Measurements from ENCODE around the gene GPR39. TPM values are rescaled to one million over a fixed set of nuclear protein-coding genes. Genes with fewer than 3 reads are reported as not detected.
A peak's percentile ranks its signal among the peaks of the same experiment; 100 is the strongest.

Gene GPR39
- total and polyA plus RNA-seq, 2 donors = 0.09 to 1.0 TPM

- 79% methylated on average over 4 of the region's 4 CpGs for WGBS
- Histone ChIP-seq H3K4me1 (ENCODE audit: control insufficient read depth in 2 of 2, insufficient read depth in 2 of 2, low read length in 2 of 2) (no peaks in the 10 kb centered on the region), H3K27ac (ENCODE audit: low read depth in 1 of 2, low read length in 1 of 2) (no peak overlapping the region), H3K27me3 (ENCODE audit: control insufficient read depth in 2 of 2, insufficient read depth in 1 of 2, low read length in 1 of 2) (no peaks in the 10 kb centered on the region), H3K4me3 (ENCODE audit: low read length in 2 of 2) (no peak overlapping the region), H3K9me3 (ENCODE audit: control insufficient read depth in 2 of 2, insufficient read depth in 1 of 2, low read length in 1 of 2) (no peaks in the 10 kb centered on the region), H3K36me3 (ENCODE audit: control insufficient read depth in 2 of 2, insufficient read depth in 2 of 2, low read length in 1 of 2) (no peaks in the 10 kb centered on the region)
- peak in 2 of 9 donors; percentile 8 for DNase-seq (ENCODE audit: low read depth in 6 of 9, low spot score in 9 of 9)
Observed at GRCh38 chr2:132448771-132449170, 32.2 kb downstream of the GPR39 start.

GRCh38 chr2:132449868-132450267 lies 33.3 kb downstream of the GPR39 start:
- Histone ChIP-seq H3K4me3 (ENCODE audit: low read length in 2 of 2) (no peak overlapping the region), H3K9me3 (ENCODE audit: control insufficient read depth in 2 of 2, insufficient read depth in 1 of 2, low read length in 1 of 2) (no peaks in the 10 kb centered on the region), H3K36me3 (ENCODE audit: control insufficient read depth in 2 of 2, insufficient read depth in 2 of 2, low read length in 1 of 2) (no peaks in the 10 kb centered on the region), H3K27me3 (ENCODE audit: control insufficient read depth in 2 of 2, insufficient read depth in 1 of 2, low read length in 1 of 2) (no peaks in the 10 kb centered on the region), H3K27ac (ENCODE audit: low read depth in 1 of 2, low read length in 1 of 2) (no peak overlapping the region), H3K4me1 (ENCODE audit: control insufficient read depth in 2 of 2, insufficient read depth in 2 of 2, low read length in 2 of 2) (no peaks in the 10 kb centered on the region)
- 92% methylated on average over 1 of the region's 1 CpG for WGBS
- no peak for DNase-seq (ENCODE audit: low read depth in 6 of 9, low spot score in 9 of 9)

- no peaks in the 10 kb centered on the region for H3K27me3 ChIP-seq (ENCODE audit: control insufficient read depth in 2 of 2, insufficient read depth in 1 of 2, low read length in 1 of 2)
- DNase-seq (ENCODE audit: low read depth in 6 of 9, low spot score in 9 of 9) = no peak
- no peaks in the 10 kb centered on the region for H3K4me1 ChIP-seq (ENCODE audit: control insufficient read depth in 2 of 2, insufficient read depth in 2 of 2, low read length in 2 of 2)
- WGBS = 75% methylated on average over 4 of the region's 4 CpGs
- H3K9me3 ChIP-seq (ENCODE audit: control insufficient read depth in 2 of 2, insufficient read depth in 1 of 2, low read length in 1 of 2) = no peaks in the 10 kb centered on the region
- no peaks in the 10 kb centered on the region for H3K36me3 ChIP-seq (ENCODE audit: control insufficient read depth in 2 of 2, insufficient read depth in 2 of 2, low read length in 1 of 2)
- H3K4me3 ChIP-seq (ENCODE audit: low read length in 2 of 2) = no peak overlapping the region
- H3K27ac ChIP-seq (ENCODE audit: low read depth in 1 of 2, low read length in 1 of 2) = no peak overlapping the region
Observed at GRCh38 chr2:132460781-132461180, 44.2 kb downstream of the GPR39 start.

GRCh38 chr2:132462236-132462635 lies 45.6 kb downstream of the GPR39 start:
- WGBS = 20% methylated on average over 1 of the region's 1 CpG
- no peak for DNase-seq (ENCODE audit: low read depth in 6 of 9, low spot score in 9 of 9)
- Histone ChIP-seq H3K27me3 (ENCODE audit: control insufficient read depth in 2 of 2, insufficient read depth in 1 of 2, low read length in 1 of 2) (no peaks in the 10 kb centered on the region), H3K27ac (ENCODE audit: low read depth in 1 of 2, low read length in 1 of 2) (no peak overlapping the region), H3K4me3 (ENCODE audit: low read length in 2 of 2) (no peak overlapping the region), H3K4me1 (ENCODE audit: control insufficient read depth in 2 of 2, insufficient read depth in 2 of 2, low read length in 2 of 2) (no peaks in the 10 kb centered on the region), H3K36me3 (ENCODE audit: control insufficient read depth in 2 of 2, insufficient read depth in 2 of 2, low read length in 1 of 2) (no peaks in the 10 kb centered on the region), H3K9me3 (ENCODE audit: control insufficient read depth in 2 of 2, insufficient read depth in 1 of 2, low read length in 1 of 2) (peaks cover 0 to 5% of the 10 kb centered on the region in 2 donors)

- DNase-seq (ENCODE audit: low read depth in 6 of 9, low spot score in 9 of 9) = no peak
- 86% methylated on average over 4 of the region's 4 CpGs for WGBS
Observed at GRCh38 chr2:132463719-132464118, 47.1 kb downstream of the GPR39 start.

GRCh38 chr2:132465917-132466316 lies 49.3 kb downstream of the GPR39 start:
- Histone ChIP-seq H3K27ac (ENCODE audit: low read depth in 1 of 2, low read length in 1 of 2) (no peak overlapping the region), H3K4me1 (ENCODE audit: control insufficient read depth in 2 of 2, insufficient read depth in 2 of 2, low read length in 2 of 2) (no peaks in the 10 kb centered on the region), H3K27me3 (ENCODE audit: control insufficient read depth in 2 of 2, insufficient read depth in 1 of 2, low read length in 1 of 2) (no peaks in the 10 kb centered on the region), H3K9me3 (ENCODE audit: control insufficient read depth in 2 of 2, insufficient read depth in 1 of 2, low read length in 1 of 2) (peaks cover 0 to 19% of the 10 kb centered on the region in 2 donors), H3K4me3 (ENCODE audit: low read length in 2 of 2) (no peak overlapping the region), H3K36me3 (ENCODE audit: control insufficient read depth in 2 of 2, insufficient read depth in 2 of 2, low read length in 1 of 2) (no peaks in the 10 kb centered on the region)
- no peak for DNase-seq (ENCODE audit: low read depth in 6 of 9, low spot score in 9 of 9)
- 81% methylated on average over 1 of the region's 1 CpG for WGBS

More at GRCh38 chr2:132463719-132464118, 47.1 kb downstream of the GPR39 start:
- no peaks in the 10 kb centered on the region for H3K4me1 ChIP-seq (ENCODE audit: control insufficient read depth in 2 of 2, insufficient read depth in 2 of 2, low read length in 2 of 2)
- peaks cover 0 to 5% of the 10 kb centered on the region in 2 donors for H3K9me3 ChIP-seq (ENCODE audit: control insufficient read depth in 2 of 2, insufficient read depth in 1 of 2, low read length in 1 of 2)
- H3K36me3 ChIP-seq (ENCODE audit: control insufficient read depth in 2 of 2, insufficient read depth in 2 of 2, low read length in 1 of 2) = no peaks in the 10 kb centered on the region
- H3K27ac ChIP-seq (ENCODE audit: low read depth in 1 of 2, low read length in 1 of 2) = no peak overlapping the region
- H3K27me3 ChIP-seq (ENCODE audit: control insufficient read depth in 2 of 2, insufficient read depth in 1 of 2, low read length in 1 of 2) = no peaks in the 10 kb centered on the region
- no peak overlapping the region for H3K4me3 ChIP-seq (ENCODE audit: low read length in 2 of 2)

- peaks cover 0 to 19% of the 10 kb centered on the region in 2 donors for H3K9me3 ChIP-seq (ENCODE audit: control insufficient read depth in 2 of 2, insufficient read depth in 1 of 2, low read length in 1 of 2)
Observed at GRCh38 chr2:132466428-132467028, 49.9 kb downstream of the GPR39 start.

GRCh38 chr2:132468821-132469675 lies 52.4 kb downstream of the GPR39 start:
- H3K27ac ChIP-seq (ENCODE audit: low read depth in 1 of 2, low read length in 1 of 2) = no peak overlapping the region
- 81% methylated on average over 9 of the region's 9 CpGs for WGBS
- DNase-seq (ENCODE audit: low read depth in 6 of 9, low spot score in 9 of 9) = no peak
- no peaks in the 10 kb centered on the region for H3K27me3 ChIP-seq (ENCODE audit: control insufficient read depth in 2 of 2, insufficient read depth in 1 of 2, low read length in 1 of 2)
- H3K4me1 ChIP-seq (ENCODE audit: control insufficient read depth in 2 of 2, insufficient read depth in 2 of 2, low read length in 2 of 2) = no peaks in the 10 kb centered on the region
- H3K4me3 ChIP-seq (ENCODE audit: low read length in 2 of 2) = no peak overlapping the region
- H3K9me3 ChIP-seq (ENCODE audit: control insufficient read depth in 2 of 2, insufficient read depth in 1 of 2, low read length in 1 of 2) = peaks cover 0 to 19% of the 10 kb centered on the region in 2 donors
- H3K36me3 ChIP-seq (ENCODE audit: control insufficient read depth in 2 of 2, insufficient read depth in 2 of 2, low read length in 1 of 2) = no peaks in the 10 kb centered on the region

More at GRCh38 chr2:132466428-132467028, 49.9 kb downstream of the GPR39 start:
- Histone ChIP-seq H3K27me3 (ENCODE audit: control insufficient read depth in 2 of 2, insufficient read depth in 1 of 2, low read length in 1 of 2) (no peaks in the 10 kb centered on the region), H3K4me3 (ENCODE audit: low read length in 2 of 2) (no peak overlapping the region), H3K36me3 (ENCODE audit: control insufficient read depth in 2 of 2, insufficient read depth in 2 of 2, low read length in 1 of 2) (no peaks in the 10 kb centered on the region), H3K27ac (ENCODE audit: low read depth in 1 of 2, low read length in 1 of 2) (no peak overlapping the region), H3K4me1 (ENCODE audit: control insufficient read depth in 2 of 2, insufficient read depth in 2 of 2, low read length in 2 of 2) (no peaks in the 10 kb centered on the region)
- DNase-seq (ENCODE audit: low read depth in 6 of 9, low spot score in 9 of 9) = no peak
- WGBS = 85% methylated on average over 1 of the region's 1 CpG

GRCh38 chr2:132470746-132471145 lies 54.1 kb downstream of the GPR39 start:
- peaks cover 0 to 19% of the 10 kb centered on the region in 2 donors for H3K9me3 ChIP-seq (ENCODE audit: control insufficient read depth in 2 of 2, insufficient read depth in 1 of 2, low read length in 1 of 2)
- no peaks in the 10 kb centered on the region for H3K36me3 ChIP-seq (ENCODE audit: control insufficient read depth in 2 of 2, insufficient read depth in 2 of 2, low read length in 1 of 2)
- no peaks in the 10 kb centered on the region for H3K4me1 ChIP-seq (ENCODE audit: control insufficient read depth in 2 of 2, insufficient read depth in 2 of 2, low read length in 2 of 2)
- H3K27me3 ChIP-seq (ENCODE audit: control insufficient read depth in 2 of 2, insufficient read depth in 1 of 2, low read length in 1 of 2) = no peaks in the 10 kb centered on the region
- H3K4me3 ChIP-seq (ENCODE audit: low read length in 2 of 2) = no peak overlapping the region
- 84% methylated on average over 2 of the region's 2 CpGs for WGBS
- no peak for DNase-seq (ENCODE audit: low read depth in 6 of 9, low spot score in 9 of 9)
- no peak overlapping the region for H3K27ac ChIP-seq (ENCODE audit: low read depth in 1 of 2, low read length in 1 of 2)

Data from thymus (tissue), 11 donors.